Endothelial cell of umbilical vein (primary cell): ENCODE results near the gene CARD9. TPM values are rescaled to one million over a fixed set of nuclear protein-coding genes. Genes with fewer than 3 reads are reported as not detected.

Experiments used
- BruUV-seq: library from RNA; stranded (reverse); fragments of 400-500 nt; replicated peaks from 2 replicates; lab custom pipeline; 2021; lab: Mats Ljungman, UMichigan
- CTCF ChIA-PET: fragments of 300-600, 350-600 bp; sonication (Branson Sonifier 250); formaldehyde crosslinking; loops from one replicate; lab custom pipeline; 2021; ENCODE audit warnings: antibody characterized with exemption, inconsistent platforms; lab: Charles Lee
- POLR2A ChIA-PET: fragments of 300-600, 350-600 bp; sonication (Branson Sonifier 250); formaldehyde crosslinking; loops from one replicate; lab custom pipeline; 2021; ENCODE audit warnings: antibody characterized with exemption, inconsistent platforms; lab: Charles Lee
- DNase-seq: peaks from one replicate; pipeline ENCODE4 v3.0.0-alpha.2; 2011; ENCODE audit warnings: low read depth, low spot score
- FAIRE-seq: peaks from 2 replicates; lab custom pipeline; 2011; peaks lifted over from hg19 to GRCh38; lab: Jason Lieb, UNC
- H2AFZ ChIP-seq: 2 replicates; pipeline ENCODE4 v1.6.0; 2012; ENCODE audit warnings: low read depth, low read length, control low read depth, inconsistent platforms
- H3K27ac ChIP-seq: 2 replicates; pipeline ENCODE4 v1.5.1; 2011; ENCODE audit warnings: low read depth, mild to moderate bottlenecking, control low read depth, low read length, moderate library complexity; ENCODE audit not compliant: insufficient read depth
- H3K27me3 ChIP-seq, 2 experiments: 2 replicates each; pipeline versions ENCODE4 v1.6.0 to v1.6.1; 2011; ENCODE audit warnings: low read length in 2 of 2, mixed read lengths in 1 of 2; ENCODE audit not compliant: control insufficient read depth in 2 of 2, insufficient read depth in 2 of 2
- H3K36me3 ChIP-seq, 2 experiments: 2 replicates in 1 of 2; 3 replicates in 1 of 2; pipeline ENCODE4 v1.5.1; 2011; ENCODE audit warnings: low read length in 2 of 2, mild to moderate bottlenecking in 1 of 2, moderate library complexity in 1 of 2; ENCODE audit not compliant: control insufficient read depth in 2 of 2, insufficient read depth in 2 of 2; ENCODE audit errors: extremely low read depth in 1 of 2
- H3K4me1 ChIP-seq: 3 replicates; pipeline ENCODE4 v1.5.1; 2011; ENCODE audit warnings: mild to moderate bottlenecking, low read length; ENCODE audit not compliant: control insufficient read depth, insufficient read depth; ENCODE audit errors: extremely low read depth
- H3K4me2 ChIP-seq: 2 replicates; pipeline ENCODE4 v1.6.1; 2011; ENCODE audit warnings: low read length, control low read depth, mixed read lengths; ENCODE audit not compliant: insufficient read depth
- H3K4me3 ChIP-seq, 3 experiments: fragments of 200-600 bp in 1 of 3; sonication (generic), shearing (Covaris generic) in 1 of 3; replicated peaks in 1 of 3; 2 replicates each; pipeline ENCODE4 v1.5.1; 2011 to 2016; ENCODE audit warnings: control low read depth in 3 of 3, low read length in 3 of 3, mild to moderate bottlenecking in 2 of 3, inconsistent platforms in 1 of 3, low read depth in 1 of 3, moderate library complexity in 1 of 3; ENCODE audit not compliant: insufficient read depth in 1 of 3
- H3K79me2 ChIP-seq: 2 replicates; pipeline ENCODE4 v1.6.0; 2012; ENCODE audit warnings: low read length, inconsistent platforms; ENCODE audit not compliant: control insufficient read depth, insufficient read depth
- H3K9ac ChIP-seq: replicated peaks from 2 replicates; pipeline ENCODE3; 2011; ENCODE audit warnings: low read length, control low read depth; ENCODE audit not compliant: insufficient read depth; ENCODE audit errors: extremely low read depth
- H3K9me1 ChIP-seq: replicated peaks from 3 replicates; pipeline ENCODE4 v1.6.0; 2011; ENCODE audit warnings: mild to moderate bottlenecking, low read length; ENCODE audit not compliant: control insufficient read depth, insufficient read depth; ENCODE audit errors: extremely low read depth
- H3K9me3 ChIP-seq: replicated peaks from 2 replicates; pipeline ENCODE4 v1.5.1; 2012; ENCODE audit warnings: low read length, inconsistent platforms; ENCODE audit not compliant: control insufficient read depth, insufficient read depth
- H4K20me1 ChIP-seq: replicated peaks from 2 replicates; pipeline ENCODE3; 2011; ENCODE audit warnings: mild to moderate bottlenecking, low read length; ENCODE audit not compliant: control insufficient read depth, insufficient read depth; ENCODE audit errors: extremely low read depth
- EZH2 ChIP-seq: IDR thresholded peaks from 2 replicates; pipeline ENCODE4 v1.6.1; 2012; ENCODE audit warnings: borderline replicate concordance, low read depth, mild to moderate bottlenecking, moderate library complexity, low read length, inconsistent platforms; ENCODE audit not compliant: severe bottlenecking
- FOS ChIP-seq: IDR thresholded peaks from 2 replicates; pipeline ENCODE4 v1.6.1; 2011; ENCODE audit warnings: mild to moderate bottlenecking, low read length, moderate library complexity, borderline replicate concordance; ENCODE audit not compliant: insufficient read depth
- GATA2 ChIP-seq: IDR thresholded peaks from 2 replicates; pipeline ENCODE4 v1.7.0; 2011; ENCODE audit warnings: low read depth, mild to moderate bottlenecking, moderate library complexity, mixed read lengths, low read length; ENCODE audit not compliant: insufficient read length, insufficient read depth
- JUN ChIP-seq: IDR thresholded peaks from 2 replicates; pipeline ENCODE4 v1.6.1; 2011; ENCODE audit warnings: borderline replicate concordance, low read depth; ENCODE audit not compliant: insufficient read length, insufficient read depth
- MAX ChIP-seq: IDR thresholded peaks from 2 replicates; pipeline ENCODE4 v1.6.1; 2011; ENCODE audit not compliant: insufficient read depth, insufficient read length
- MYC ChIP-seq: IDR thresholded peaks from one replicate; pipeline ENCODE4 v1.6.1; 2011; ENCODE audit warnings: mild to moderate bottlenecking, low read depth, low read length
- POLR2A ChIP-seq: IDR thresholded peaks from 2 replicates; pipeline ENCODE4 v1.6.1; 2012; ENCODE audit warnings: low read depth, mild to moderate bottlenecking, control low read depth, low read length
- POLR2AphosphoS5 ChIP-seq: IDR thresholded peaks from 2 replicates; pipeline ENCODE4 v1.6.1; 2012; ENCODE audit warnings: low read depth, mild to moderate bottlenecking, control low read depth, low read length, moderate library complexity; ENCODE audit not compliant: insufficient read depth
- dilution Hi-C: fragments of 300-500 bp; cut with MboI; formaldehyde crosslinking; loops from one replicate; pipeline ENCODE4 v1.15.0; 2019; ENCODE audit warnings: low sequenced_read_pairs; ENCODE audit not compliant: extremely low pct_ligation_motif_present
- intact Hi-C: fragments of 100-400 bp; cut with micrococcal nuclease; formaldehyde crosslinking; loops from one replicate; pipeline ENCODE4 v1.10.0; 2022
- polyA plus RNA-seq, 4 experiments: library from polyadenylated mRNA; depleted of rRNA in 3 of 4; stranded (reverse) in 3 of 4; unstranded in 1 of 4; fragments of >200 nt; gene quantifications; 2 replicates each; pipeline versions ENCODE4 v1.2.1 to v1.2.3, GENCODE V29; 2011 to 2012; ENCODE audit warnings: missing spikeins in 1 of 4
- total RNA-seq: library from RNA; stranded (reverse); gene quantifications from 2 replicates; pipeline ENCODE4 v1.2.3, GENCODE V29; 2021
- TF ChIP-seq, protein P1 (sequence below), 2 donors: IDR thresholded peaks; 1 replicate in 1 of 2; 2 replicates in 1 of 2; pipeline ENCODE4 v1.5.1; 2011; ENCODE audit warnings: low read length in 2 of 2, mild to moderate bottlenecking in 2 of 2, moderate library complexity in 2 of 2, control low read depth in 1 of 2, inconsistent platforms in 1 of 2, low read depth in 1 of 2; ENCODE audit not compliant: insufficient read depth in 1 of 2; ENCODE audit errors: extremely low read depth in 1 of 2

The CARD9 gene
- total and polyA plus RNA-seq, 2 donors (not counting 3 experiments of a cell fraction or from before 2014, with no cell fraction given): 0.22 to 0.71 TPM

GRCh38 chr9:136392538-136393449 lies 19.3 kb upstream of the CARD9 start:
- no peak for DNase-seq
- POLR2A ChIA-PET: no interaction called here

More at GRCh38 chr9:136392538-136393449, 19.3 kb upstream of the CARD9 start:
- no peak for FAIRE-seq
- Histone ChIP-seq H3K4me2 (no peak overlapping the region), H3K9me1 (no peaks in the 10 kb centered on the region), H3K36me3 (peaks cover 9 to 75% of the 10 kb centered on the region in 2 experiments), H3K4me3 (no peak overlapping the region), H4K20me1 (no peaks in the 10 kb centered on the region), H3K9ac (no peak overlapping the region), H3K9me3 (no peaks in the 10 kb centered on the region), H3K4me1 (no peaks in the 10 kb centered on the region), H3K27me3 (no peaks in the 10 kb centered on the region), H3K79me2 (peaks cover 1% of the 10 kb centered on the region), H3K27ac (no peak overlapping the region), H2AFZ (no peak overlapping the region)
- dilution Hi-C loops: no loop called here
- TF ChIP-seq GATA2: no peak
- no peak for TF ChIP-seq EZH2
- TF ChIP-seq JUN: no peak
- TF ChIP-seq FOS: no peak
- TF ChIP-seq POLR2AphosphoS5: no peak
- TF ChIP-seq POLR2A: no peak
- no peak for TF ChIP-seq MAX
- no peak for TF ChIP-seq MYC
- TF ChIP-seq, protein P1, sequence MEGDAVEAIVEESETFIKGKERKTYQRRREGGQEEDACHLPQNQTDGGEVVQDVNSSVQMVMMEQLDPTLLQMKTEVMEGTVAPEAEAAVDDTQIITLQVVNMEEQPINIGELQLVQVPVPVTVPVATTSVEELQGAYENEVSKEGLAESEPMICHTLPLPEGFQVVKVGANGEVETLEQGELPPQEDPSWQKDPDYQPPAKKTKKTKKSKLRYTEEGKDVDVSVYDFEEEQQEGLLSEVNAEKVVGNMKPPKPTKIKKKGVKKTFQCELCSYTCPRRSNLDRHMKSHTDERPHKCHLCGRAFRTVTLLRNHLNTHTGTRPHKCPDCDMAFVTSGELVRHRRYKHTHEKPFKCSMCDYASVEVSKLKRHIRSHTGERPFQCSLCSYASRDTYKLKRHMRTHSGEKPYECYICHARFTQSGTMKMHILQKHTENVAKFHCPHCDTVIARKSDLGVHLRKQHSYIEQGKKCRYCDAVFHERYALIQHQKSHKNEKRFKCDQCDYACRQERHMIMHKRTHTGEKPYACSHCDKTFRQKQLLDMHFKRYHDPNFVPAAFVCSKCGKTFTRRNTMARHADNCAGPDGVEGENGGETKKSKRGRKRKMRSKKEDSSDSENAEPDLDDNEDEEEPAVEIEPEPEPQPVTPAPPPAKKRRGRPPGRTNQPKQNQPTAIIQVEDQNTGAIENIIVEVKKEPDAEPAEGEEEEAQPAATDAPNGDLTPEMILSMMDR (IDR thresholded peaks at IDR 0.05; ENCODE audit: extremely low read depth in 1 of 2, insufficient read depth in 1 of 2, low read depth in 1 of 2, low read length in 2 of 2): no peak
- CTCF ChIA-PET: interaction anchor here (0.8 to 0.9 kb wide), 2 partner anchors 30 to 53 kb away, joined by 3 read pairs; no protein-coding TSS in a partner anchor
- intact Hi-C loops: no loop called here
- BruUV-seq: no TSS peak
